Mesendoderm (in vitro differentiated cells): ENCODE data around the gene LMO2.

Experiments
- DNase-seq: peaks from one replicate; pipeline ENCODE4 v3.0.0; 2013
- H2AK5ac ChIP-seq: 2 replicates; pipeline ENCODE4 v1.6.1; 2013; ENCODE audit warnings: low read length, inconsistent platforms
- H2BK120ac ChIP-seq: 2 replicates; pipeline ENCODE4 v1.6.1; 2013; ENCODE audit warnings: low read depth, mild to moderate bottlenecking, low read length, moderate library complexity, mixed read lengths
- H2BK15ac ChIP-seq: replicated peaks from 2 replicates; pipeline ENCODE4 v1.6.1; 2013; ENCODE audit warnings: low read depth, mild to moderate bottlenecking, moderate library complexity
- H2BK5ac ChIP-seq: 2 replicates; pipeline ENCODE4 v1.6.1; 2013; ENCODE audit warnings: low read length, inconsistent platforms
- H3K18ac ChIP-seq: 2 replicates; pipeline ENCODE4 v1.6.1; 2013; ENCODE audit warnings: mild to moderate bottlenecking, low read length, mixed read lengths
- H3K23ac ChIP-seq: one replicate; pipeline ENCODE4 v1.6.1; 2013; ENCODE audit warnings: low read length
- H3K27ac ChIP-seq: 2 replicates; pipeline ENCODE4 v1.5.1; 2013; ENCODE audit warnings: low read depth, mild to moderate bottlenecking, inconsistent platforms, low read length, moderate library complexity
- H3K27me3 ChIP-seq: 2 replicates; pipeline ENCODE4 v1.6.1; 2013; ENCODE audit warnings: low read length, control low read depth, mild to moderate bottlenecking, inconsistent platforms; ENCODE audit not compliant: insufficient read depth, poor library complexity
- H3K36me3 ChIP-seq: 2 replicates; pipeline ENCODE4 v1.6.1; 2013; ENCODE audit warnings: low read length, inconsistent platforms; ENCODE audit not compliant: control insufficient read depth, insufficient read depth
- H3K4ac ChIP-seq: one replicate; pipeline ENCODE4 v1.6.1; 2013; ENCODE audit warnings: low read depth, mild to moderate bottlenecking, low read length, moderate library complexity
- H3K4me1 ChIP-seq: 2 replicates; pipeline ENCODE4 v1.6.1; 2013; ENCODE audit warnings: low read depth, low read length, inconsistent platforms; ENCODE audit not compliant: control insufficient read depth
- H3K4me2 ChIP-seq: 2 replicates; pipeline ENCODE4 v1.6.1; 2013; ENCODE audit warnings: low read length
- H3K4me3 ChIP-seq: 2 replicates; pipeline ENCODE4 v1.5.1; 2013; ENCODE audit warnings: mild to moderate bottlenecking, low read length
- H3K56ac ChIP-seq: one replicate; pipeline ENCODE4 v1.6.1; 2013; ENCODE audit warnings: low read length
- H3K79me1 ChIP-seq: 2 replicates; pipeline ENCODE4 v1.6.1; 2013; ENCODE audit warnings: low read length, inconsistent platforms
- H3K79me2 ChIP-seq: 2 replicates; pipeline ENCODE4 v1.6.1; 2013; ENCODE audit warnings: mild to moderate bottlenecking, low read length; ENCODE audit not compliant: control insufficient read depth, insufficient read depth
- H3K9ac ChIP-seq: 2 replicates; pipeline ENCODE4 v1.6.1; 2013; ENCODE audit warnings: low read length, inconsistent platforms
- H4K5ac ChIP-seq: one replicate; pipeline ENCODE4 v1.6.1; 2013; ENCODE audit warnings: low read length
- H4K8ac ChIP-seq: one replicate; pipeline ENCODE4 v1.6.1; 2013; ENCODE audit warnings: low read depth, mild to moderate bottlenecking, control low read depth, low read length, moderate library complexity
- WGBS: extraction: QIAGEN DNeasy Blood & Tissue Kit; methylation state at CpG from one replicate; pipeline ENCODE4 v1.1.7; 2013; ENCODE audit warnings: low lambda C conversion rate, missing lambda C conversion rate; ENCODE audit not compliant: insufficient coverage; ENCODE audit errors: extremely low coverage; 5-methylcytosine and 5-hydroxymethylcytosine counted together

The LMO2 gene

DNA sequence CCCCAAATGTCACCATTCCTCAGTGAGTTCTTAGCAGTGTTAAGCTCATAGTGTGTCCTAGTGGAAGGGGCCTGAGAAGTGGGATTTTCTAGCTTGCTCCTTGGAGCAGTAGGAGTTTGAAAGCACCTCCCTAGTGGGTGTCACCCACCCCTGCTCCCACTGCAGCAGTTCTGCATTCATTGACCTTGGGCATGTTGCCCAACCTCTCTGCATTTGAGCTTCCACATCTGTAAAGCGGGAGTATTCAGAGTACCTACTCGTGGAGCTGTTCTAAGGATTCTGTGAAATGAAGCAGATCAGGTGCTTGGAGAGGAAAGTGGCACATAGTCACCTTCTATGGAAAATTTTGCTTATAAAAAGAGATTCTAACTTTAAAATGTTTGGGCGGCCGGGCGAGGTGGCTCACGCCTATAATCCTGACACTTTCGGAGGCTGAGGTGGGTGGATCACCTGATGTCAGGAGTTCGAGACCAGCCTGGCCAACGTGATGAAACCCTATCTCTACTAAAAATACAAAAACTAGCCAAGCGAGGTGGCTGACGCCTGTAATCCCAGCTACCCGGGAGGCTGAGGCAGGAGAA lies 16.9 kb downstream of the LMO2 start:
- no CpG with 5 or more reads among the region's 12 CpGs for WGBS
- Histone ChIP-seq H3K4me3 (no peak overlapping the region), H3K4ac (no peak overlapping the region), H2BK5ac (no peak overlapping the region), H3K27ac (no peak overlapping the region), H2BK120ac (no peak overlapping the region), H2BK15ac (no peak overlapping the region), H3K36me3 (no peaks in the 10 kb centered on the region), H3K9ac (no peak overlapping the region), H3K23ac (no peak overlapping the region), H3K56ac (no peak overlapping the region), H4K8ac (no peak overlapping the region), H4K5ac (no peak overlapping the region), H3K79me2 (no peaks in the 10 kb centered on the region), H2AK5ac (no peak overlapping the region), H3K18ac (no peak overlapping the region), H3K27me3 (peaks cover 2% of the 10 kb centered on the region), H3K4me1 (no peaks in the 10 kb centered on the region), H3K4me2 (no peak overlapping the region), H3K79me1 (no peaks in the 10 kb centered on the region)
- DNase-seq, result no peak

DNA sequence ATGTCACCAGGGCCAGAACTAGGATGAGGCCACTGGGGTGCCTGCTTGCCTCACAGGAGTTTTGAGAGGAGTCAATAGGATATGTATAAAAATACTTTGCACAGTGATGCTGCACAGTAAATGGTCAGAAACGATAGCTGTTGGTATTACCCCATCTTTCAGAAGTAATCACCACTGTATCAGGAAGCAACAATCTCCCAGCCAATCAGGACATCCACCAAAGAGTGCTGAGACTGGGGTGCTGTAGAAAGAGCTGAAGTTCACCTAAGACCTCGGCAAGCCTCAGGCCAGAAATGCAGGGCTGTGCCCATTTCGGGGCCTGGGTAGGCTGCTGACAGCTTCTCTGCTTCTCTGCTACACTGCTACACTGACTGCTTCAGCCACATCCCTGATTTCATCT lies 17.4 kb downstream of the LMO2 start:
- no peaks in the 10 kb centered on the region for H3K36me3 ChIP-seq
- no peak overlapping the region for H2BK120ac ChIP-seq
- no peak overlapping the region for H4K8ac ChIP-seq
- WGBS, result no CpG with 5 or more reads among the region's 3 CpGs
- no peak overlapping the region for H3K4ac ChIP-seq
- H3K18ac ChIP-seq, result no peak overlapping the region
- no peaks in the 10 kb centered on the region for H3K79me1 ChIP-seq
- H3K4me3 ChIP-seq, result no peak overlapping the region
- no peak overlapping the region for H2BK15ac ChIP-seq
- H3K23ac ChIP-seq, result no peak overlapping the region
- DNase-seq, result no peak
- no peak overlapping the region for H3K27ac ChIP-seq
- peaks cover 2% of the 10 kb centered on the region for H3K27me3 ChIP-seq
- no peaks in the 10 kb centered on the region for H3K79me2 ChIP-seq
- no peaks in the 10 kb centered on the region for H3K4me1 ChIP-seq
- no peak overlapping the region for H3K9ac ChIP-seq
- H3K4me2 ChIP-seq, result no peak overlapping the region
- no peak overlapping the region for H2BK5ac ChIP-seq
- no peak overlapping the region for H4K5ac ChIP-seq
- H2AK5ac ChIP-seq, result no peak overlapping the region
- no peak overlapping the region for H3K56ac ChIP-seq

DNA sequence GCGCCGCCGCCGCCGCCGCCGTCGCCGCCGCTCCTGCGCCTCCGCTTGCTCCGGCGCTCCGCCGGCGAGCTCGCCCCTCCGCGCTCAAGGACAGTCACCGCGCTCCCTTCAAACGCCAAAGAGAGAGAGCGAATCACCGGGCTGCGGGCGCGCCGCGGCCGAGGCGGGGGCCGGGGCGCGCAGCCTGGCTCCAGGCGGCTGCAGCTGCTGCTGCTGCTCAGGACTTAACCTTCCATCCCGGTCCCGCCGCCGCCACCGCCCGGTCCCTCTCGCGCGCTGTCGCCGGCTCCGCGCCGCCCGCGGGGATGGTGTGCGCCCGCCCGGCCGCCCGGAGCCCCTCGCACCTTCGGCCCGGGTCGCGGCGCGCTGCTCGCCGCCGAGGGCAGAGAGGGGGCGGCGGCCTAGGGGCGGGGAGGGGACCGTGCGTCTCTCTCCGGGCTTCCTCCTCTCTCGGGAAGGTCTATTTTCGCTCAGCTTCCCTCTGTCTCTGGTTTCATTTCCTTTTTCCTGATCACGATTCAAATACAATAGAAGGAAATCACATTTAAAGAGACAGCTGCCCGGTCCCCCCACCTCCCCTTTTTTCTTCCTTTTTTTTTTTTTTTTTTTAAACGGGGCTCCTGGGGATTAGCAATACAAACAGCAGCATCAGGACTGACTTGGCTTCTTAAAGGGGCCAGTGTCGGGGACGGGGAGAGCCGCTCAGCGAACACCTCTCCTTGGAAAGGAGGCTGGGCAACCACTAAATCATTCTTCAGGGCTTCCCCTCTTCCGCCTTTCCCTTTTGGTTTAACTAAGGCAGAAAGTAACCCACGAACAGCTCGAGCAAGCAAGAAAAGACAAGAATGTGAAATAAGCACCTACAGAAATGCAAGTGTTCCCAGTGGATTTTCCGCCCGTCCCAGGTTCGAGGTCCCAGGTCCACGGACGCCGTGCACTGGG lies 22.1 kb downstream of the LMO2 start:
- H3K27me3 ChIP-seq, result peaks cover 20% of the 10 kb centered on the region
- peak overlapping the region; percentile 65 for H3K4me2 ChIP-seq
- whole genome bisulfite sequencing, result no CpG with 5 or more reads among the region's 91 CpGs
- no peak overlapping the region for H4K5ac ChIP-seq
- no peaks in the 10 kb centered on the region for H3K4me1 ChIP-seq
- H3K56ac ChIP-seq, result peak overlapping the region; percentile 60
- H3K4ac ChIP-seq, result no peak overlapping the region
- H3K9ac ChIP-seq, result peak overlapping the region; percentile 49
- H3K4me3 ChIP-seq, result peak overlapping the region; percentile 26
- H2BK15ac ChIP-seq, result no peak overlapping the region
- no peak overlapping the region for H2BK5ac ChIP-seq
- no peak overlapping the region for H3K27ac ChIP-seq
- no peak overlapping the region for H2AK5ac ChIP-seq
- no peaks in the 10 kb centered on the region for H3K79me2 ChIP-seq
- no peaks in the 10 kb centered on the region for H3K36me3 ChIP-seq
- no peak overlapping the region for H4K8ac ChIP-seq
- H2BK120ac ChIP-seq, result no peak overlapping the region
- peak; percentile 67 for DNase-seq
- H3K23ac ChIP-seq, result no peak overlapping the region
- peak overlapping the region; percentile 11 for H3K18ac ChIP-seq
- H3K79me1 ChIP-seq, result no peaks in the 10 kb centered on the region

DNA sequence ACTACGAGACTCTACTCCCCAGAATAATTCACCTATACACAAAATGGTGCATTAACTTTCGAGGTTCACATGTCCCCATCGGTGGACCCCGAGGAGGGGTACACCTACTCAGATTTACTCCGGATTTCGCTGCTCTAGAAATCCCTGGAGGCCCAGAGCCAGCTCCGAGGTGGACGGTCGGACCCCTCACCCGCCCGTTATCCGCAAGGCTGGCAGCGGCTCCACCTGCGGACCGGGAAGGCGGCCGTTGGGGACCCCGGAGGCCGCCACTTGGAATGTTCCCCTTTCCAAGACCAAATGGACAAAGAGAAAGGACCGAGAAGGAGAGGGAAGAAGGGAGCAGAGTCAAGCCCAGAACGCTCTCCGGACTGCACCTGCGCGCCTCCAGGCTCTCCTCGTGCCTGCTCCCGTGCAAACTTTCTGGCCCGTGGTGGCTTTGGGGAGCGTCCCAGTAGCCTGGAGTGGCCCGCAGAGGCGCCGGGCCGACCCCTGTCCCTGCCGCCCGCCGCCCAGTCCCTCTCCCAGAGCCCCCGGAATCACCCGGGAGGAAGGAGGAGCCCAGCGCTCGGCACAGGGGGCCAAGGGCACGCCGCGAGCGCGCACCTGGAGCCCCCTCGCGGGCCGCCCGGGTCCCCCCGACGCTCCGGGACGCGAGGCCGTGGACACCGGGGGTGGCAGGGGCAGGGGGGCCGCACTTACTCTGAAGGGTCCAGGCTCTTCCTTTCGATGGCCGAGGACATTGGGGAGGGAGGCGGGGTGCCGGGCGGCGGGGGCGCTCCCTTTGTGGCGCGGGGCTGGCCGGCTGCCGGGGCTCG lies 23.0 kb downstream of the LMO2 start:
- no peak overlapping the region for H3K4ac ChIP-seq
- no peak overlapping the region for H2AK5ac ChIP-seq
- DNase-seq, result no peak
- H3K79me2 ChIP-seq, result no peaks in the 10 kb centered on the region
- no peak overlapping the region for H4K8ac ChIP-seq
- H3K23ac ChIP-seq, result no peak overlapping the region
- H3K56ac ChIP-seq, result peak overlapping the region; percentile 45
- no peak overlapping the region for H2BK15ac ChIP-seq
- no CpG with 5 or more reads among the region's 68 CpGs for WGBS
- H3K27ac ChIP-seq, result no peak overlapping the region
- H3K4me3 ChIP-seq, result no peak overlapping the region
- no peak overlapping the region for H2BK120ac ChIP-seq
- peak overlapping the region; percentile 72 for H3K4me2 ChIP-seq
- H3K18ac ChIP-seq, result peak overlapping the region; percentile 11
- H3K36me3 ChIP-seq, result no peaks in the 10 kb centered on the region
- H4K5ac ChIP-seq, result no peak overlapping the region
- no peaks in the 10 kb centered on the region for H3K4me1 ChIP-seq
- no peak overlapping the region for H3K9ac ChIP-seq
- H2BK5ac ChIP-seq, result no peak overlapping the region
- H3K79me1 ChIP-seq, result no peaks in the 10 kb centered on the region
- peaks cover 20% of the 10 kb centered on the region for H3K27me3 ChIP-seq

DNA sequence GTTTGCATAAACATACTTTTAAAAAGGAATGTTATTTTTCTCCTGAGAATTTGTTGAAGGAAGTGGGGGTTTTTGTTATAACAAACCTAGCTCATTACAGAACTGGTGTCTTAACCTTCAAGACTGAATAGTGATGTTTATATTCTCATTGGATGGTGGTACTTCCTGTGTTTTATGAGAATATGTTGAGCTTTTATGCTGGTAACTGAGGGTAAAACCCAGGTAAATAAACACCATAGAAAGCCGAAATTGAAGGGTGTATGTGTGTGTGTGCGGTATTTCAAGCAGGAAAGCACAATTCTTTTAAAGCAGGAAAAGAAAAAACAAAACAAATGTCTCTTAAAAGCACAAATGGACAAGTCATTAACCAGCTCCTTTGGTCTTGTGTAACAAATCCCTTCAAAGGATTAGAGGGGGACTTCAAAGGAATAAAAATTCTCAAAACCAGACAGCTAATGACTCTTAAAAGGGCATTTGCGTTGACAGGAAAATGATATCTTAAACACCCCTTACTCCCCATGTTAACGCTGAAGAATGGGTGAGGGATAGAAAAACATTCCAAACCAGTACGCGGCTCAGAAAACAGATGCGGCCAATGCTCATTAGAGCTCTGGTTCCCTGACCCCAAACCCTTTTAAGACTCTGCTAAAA lies 23.8 kb downstream of the LMO2 start:
- no peak overlapping the region for H2BK5ac ChIP-seq
- H3K18ac ChIP-seq, result no peak overlapping the region
- no peak overlapping the region for H3K27ac ChIP-seq
- DNase-seq, result no peak
- no peak overlapping the region for H3K4me2 ChIP-seq
- no peaks in the 10 kb centered on the region for H3K36me3 ChIP-seq
- H3K27me3 ChIP-seq, result peaks cover 20% of the 10 kb centered on the region
- no peak overlapping the region for H3K9ac ChIP-seq
- no peak overlapping the region for H3K23ac ChIP-seq
- no peak overlapping the region for H2BK120ac ChIP-seq
- no peaks in the 10 kb centered on the region for H3K79me1 ChIP-seq
- no peak overlapping the region for H2BK15ac ChIP-seq
- H3K4me3 ChIP-seq, result no peak overlapping the region
- H4K5ac ChIP-seq, result no peak overlapping the region
- H2AK5ac ChIP-seq, result no peak overlapping the region
- no CpG with 5 or more reads among the region's 7 CpGs for WGBS
- no peaks in the 10 kb centered on the region for H3K79me2 ChIP-seq
- H3K4ac ChIP-seq, result no peak overlapping the region
- H3K56ac ChIP-seq, result no peak overlapping the region
- H4K8ac ChIP-seq, result no peak overlapping the region
- no peaks in the 10 kb centered on the region for H3K4me1 ChIP-seq
